Measurements from ENCODE around the gene SLC13A3.

DNA sequence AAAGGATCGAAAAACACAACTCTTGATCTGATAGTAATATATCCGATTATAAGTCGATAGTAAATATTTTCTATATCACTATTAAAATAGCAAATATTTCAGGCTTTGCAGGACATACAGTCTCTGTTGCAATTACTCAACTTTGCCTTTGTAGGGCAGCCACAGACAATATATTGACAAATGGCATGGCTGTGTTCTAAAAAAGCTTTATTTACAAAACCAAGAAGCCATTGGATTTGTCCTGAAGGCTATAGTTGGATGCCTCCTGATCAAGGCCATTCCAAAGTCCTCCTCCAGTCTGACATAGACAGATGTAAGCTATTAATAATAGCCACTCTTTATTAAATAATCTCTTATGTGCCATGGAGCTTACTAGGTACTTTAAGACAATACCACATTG lies 106.7 kb downstream of the SLC13A3 start:
- TF ChIP-seq POLR2A (IDR thresholded peaks at IDR 0.05): no peak
- TF ChIP-seq, protein P1, sequence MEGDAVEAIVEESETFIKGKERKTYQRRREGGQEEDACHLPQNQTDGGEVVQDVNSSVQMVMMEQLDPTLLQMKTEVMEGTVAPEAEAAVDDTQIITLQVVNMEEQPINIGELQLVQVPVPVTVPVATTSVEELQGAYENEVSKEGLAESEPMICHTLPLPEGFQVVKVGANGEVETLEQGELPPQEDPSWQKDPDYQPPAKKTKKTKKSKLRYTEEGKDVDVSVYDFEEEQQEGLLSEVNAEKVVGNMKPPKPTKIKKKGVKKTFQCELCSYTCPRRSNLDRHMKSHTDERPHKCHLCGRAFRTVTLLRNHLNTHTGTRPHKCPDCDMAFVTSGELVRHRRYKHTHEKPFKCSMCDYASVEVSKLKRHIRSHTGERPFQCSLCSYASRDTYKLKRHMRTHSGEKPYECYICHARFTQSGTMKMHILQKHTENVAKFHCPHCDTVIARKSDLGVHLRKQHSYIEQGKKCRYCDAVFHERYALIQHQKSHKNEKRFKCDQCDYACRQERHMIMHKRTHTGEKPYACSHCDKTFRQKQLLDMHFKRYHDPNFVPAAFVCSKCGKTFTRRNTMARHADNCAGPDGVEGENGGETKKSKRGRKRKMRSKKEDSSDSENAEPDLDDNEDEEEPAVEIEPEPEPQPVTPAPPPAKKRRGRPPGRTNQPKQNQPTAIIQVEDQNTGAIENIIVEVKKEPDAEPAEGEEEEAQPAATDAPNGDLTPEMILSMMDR (IDR thresholded peaks at IDR 0.05 in 4 of 5, conservative IDR thresholded peaks at IDR 0.05 in 1 of 5): no peak

All from gastrocnemius medialis (tissue), 4 donors.